HEK293T (cell line): ENCODE measurements around the gene ARHGEF7.

Experiments used
- CTCF ChIA-PET: fragments of 350-600 bp; formaldehyde crosslinking; extraction: SDS; loops from one replicate; lab custom pipeline; 2021; ENCODE audit warnings: antibody characterized with exemption, inconsistent platforms; lab: Yijun Ruan, JAX
- POLR2A ChIA-PET: fragments of 350-600 bp; formaldehyde crosslinking; extraction: SDS; loops from one replicate; lab custom pipeline; 2020; ENCODE audit warnings: antibody characterized with exemption, inconsistent platforms; lab: Yijun Ruan, JAX
- DNase-seq: peaks from one replicate; pipeline ENCODE4 v3.0.0; 2012; ENCODE audit warnings: mixed read lengths; ENCODE audit errors: extremely low spot score
- ARNT ChIP-seq: fragments of 450-650 bp; IDR thresholded peaks from 2 replicates; pipeline ENCODE4 v1.6.1; 2017; ENCODE audit warnings: mild to moderate bottlenecking
- BHLHE40 ChIP-seq: fragments of 450-650 bp; IDR thresholded peaks from 2 replicates; pipeline ENCODE4 v1.6.1; 2016; ENCODE audit warnings: mild to moderate bottlenecking, moderate library complexity, borderline replicate concordance
- CTBP1 ChIP-seq: fragments of 450-650 bp; IDR thresholded peaks from 2 replicates; pipeline ENCODE4 v1.6.1; 2016; ENCODE audit warnings: borderline replicate concordance
- ELF4 ChIP-seq: fragments of 450-650 bp; IDR thresholded peaks from 2 replicates; pipeline ENCODE4 v1.6.1; 2017; ENCODE audit warnings: antibody characterized with exemption
- FOXA1 ChIP-seq: fragments of 450-650 bp; IDR thresholded peaks from 2 replicates; pipeline ENCODE4 v1.6.1; 2016; ENCODE audit warnings: mild to moderate bottlenecking
- FOXK2 ChIP-seq: fragments of 450-650 bp; IDR thresholded peaks from 2 replicates; pipeline ENCODE4 v1.6.1; 2016; ENCODE audit warnings: mild to moderate bottlenecking
- FOXM1 ChIP-seq: fragments of 450-650 bp; IDR thresholded peaks from 2 replicates; pipeline ENCODE4 v1.6.1; 2017; ENCODE audit warnings: mild to moderate bottlenecking, borderline replicate concordance
- HDGF ChIP-seq: fragments of 450-650 bp; IDR thresholded peaks from 2 replicates; pipeline ENCODE4 v1.6.1; 2017; ENCODE audit warnings: antibody characterized with exemption, borderline replicate concordance
- L3MBTL2 ChIP-seq: fragments of 450-650 bp; conservative IDR thresholded peaks from 2 replicates; pipeline ENCODE4 v1.6.1; 2016; ENCODE audit warnings: mild to moderate bottlenecking
- LEF1 ChIP-seq: fragments of 450-650 bp; IDR thresholded peaks from 2 replicates; pipeline ENCODE4 v1.6.1; 2017; ENCODE audit warnings: mild to moderate bottlenecking, borderline replicate concordance
- NFRKB ChIP-seq: fragments of 450-650 bp; IDR thresholded peaks from 2 replicates; pipeline ENCODE4 v1.6.1; 2016; ENCODE audit warnings: mild to moderate bottlenecking, moderate library complexity
- PKNOX1 ChIP-seq: fragments of 450-650 bp; IDR thresholded peaks from 2 replicates; pipeline ENCODE4 v1.6.1; 2016
- SP1 ChIP-seq: fragments of 450-650 bp; IDR thresholded peaks from 2 replicates; pipeline ENCODE4 v1.6.1; 2017
- SUZ12 ChIP-seq: fragments of 450-650 bp; IDR thresholded peaks from 2 replicates; pipeline ENCODE4 v1.6.1; 2016; ENCODE audit warnings: mild to moderate bottlenecking
- TARDBP ChIP-seq: fragments of 450-650 bp; IDR thresholded peaks from 2 replicates; pipeline ENCODE4 v1.6.1; 2016
- ZNF384 ChIP-seq: fragments of 450-650 bp; IDR thresholded peaks from 2 replicates; pipeline ENCODE4 v1.6.1; 2016

ARHGEF7 gene

GRCh38 chr13:111092685-111093084, 22.4 kb upstream of the ARHGEF7 start:
- no peak for TF ChIP-seq ZNF384
- TF ChIP-seq SUZ12: no peak
- TF ChIP-seq NFRKB: no peak
- no peak for TF ChIP-seq L3MBTL2
- TF ChIP-seq BHLHE40: no peak
- no peak for TF ChIP-seq HDGF
- TF ChIP-seq SP1: no peak
- no peak for TF ChIP-seq ELF4
- TF ChIP-seq CTBP1: no peak
- no peak for TF ChIP-seq FOXA1
- TF ChIP-seq TARDBP: no peak
- ChIA-PET POLR2A (no interaction called here), CTCF (no interaction called here)
- DNase-seq: no peak

GRCh38 chr13:111093136-111093535, 22.0 kb upstream of the ARHGEF7 start:
- ChIA-PET POLR2A (no interaction called here), CTCF (no interaction called here)
- TF ChIP-seq FOXK2 (no peak), TARDBP (no peak), L3MBTL2 (no peak)
- DNase-seq: no peak

- DNase-seq: no peak
- ChIA-PET CTCF (no interaction called here), POLR2A (no interaction called here)
- TF ChIP-seq ELF4: no peak
- TF ChIP-seq SUZ12: no peak
- TF ChIP-seq L3MBTL2: no peak
- TF ChIP-seq HDGF: no peak
- no peak for TF ChIP-seq FOXA1
- no peak for TF ChIP-seq FOXM1
- TF ChIP-seq ARNT: no peak
- no peak for TF ChIP-seq SP1
- no peak for TF ChIP-seq PKNOX1
Measured at GRCh38 chr13:111093634-111094033, 21.5 kb upstream of the ARHGEF7 start.

- ChIA-PET CTCF (no interaction called here), POLR2A (no interaction called here)
- no peak for DNase-seq
- TF ChIP-seq ARNT: no peak
- no peak for TF ChIP-seq ELF4
- TF ChIP-seq SUZ12: no peak
- no peak for TF ChIP-seq SP1
- TF ChIP-seq ZNF384: no peak
- no peak for TF ChIP-seq HDGF
- no peak for TF ChIP-seq FOXM1
- TF ChIP-seq TARDBP: no peak
- no peak for TF ChIP-seq LEF1
- no peak for TF ChIP-seq PKNOX1
- TF ChIP-seq FOXA1: no peak
- no peak for TF ChIP-seq BHLHE40
- TF ChIP-seq FOXK2: no peak
- TF ChIP-seq L3MBTL2: no peak
Measured at GRCh38 chr13:111095031-111095840, 19.9 kb upstream of the ARHGEF7 start.

- DNase-seq: no peak
- CTCF ChIA-PET: no interaction called here
- TF ChIP-seq LEF1: no peak
- POLR2A ChIA-PET: no interaction called here
Measured at GRCh38 chr13:111095911-111096501, 19.1 kb upstream of the ARHGEF7 start.

- no peak for DNase-seq
- POLR2A ChIA-PET: no interaction called here
- no peak for TF ChIP-seq ZNF384
- no peak for TF ChIP-seq FOXA1
- TF ChIP-seq BHLHE40: no peak
- CTCF ChIA-PET: interaction anchor here (0.8 kb wide), 1 partner anchor 32 kb away, joined by 3 read pairs; no protein-coding TSS in a partner anchor
Measured at GRCh38 chr13:111099290-111099689, 15.8 kb upstream of the ARHGEF7 start.

- CTCF ChIA-PET: no interaction called here
- POLR2A ChIA-PET: no interaction called here
- TF ChIP-seq L3MBTL2 (no peak), SP1 (no peak)
- DNase-seq: no peak
Measured at GRCh38 chr13:111110054-111110453, 5.1 kb upstream of the ARHGEF7 start.
